Activated T-cell treated with anti-CD3 and anti-CD28 coated beads, Interleukin-2, amount 50 U/mL, for 24 hours (primary cell): ENCODE data around the gene CLDN5.

Experiments used
- DNase-seq: peaks from one replicate; pipeline ENCODE4 v3.0.0-alpha.2; 2020
- H3K27ac Mint-ChIP-seq: 2 replicates; pipeline ENCODE4 v1.8.0; 2020; ENCODE audit warnings: mild to moderate bottlenecking, mixed read lengths
- H3K27me3 Mint-ChIP-seq: 2 replicates; pipeline ENCODE4 v1.8.0; 2020; ENCODE audit warnings: mixed read lengths
- H3K36me3 Mint-ChIP-seq: 2 replicates; pipeline ENCODE4 v1.8.0; 2020; ENCODE audit warnings: low read depth, mixed read lengths
- H3K4me1 Mint-ChIP-seq: 2 replicates; pipeline ENCODE4 v1.8.0; 2020; ENCODE audit warnings: low read depth, mixed read lengths
- H3K4me3 Mint-ChIP-seq: 2 replicates; pipeline ENCODE4 v1.8.0; 2020; ENCODE audit warnings: mild to moderate bottlenecking, moderate library complexity, mixed read lengths
- H3K9me3 Mint-ChIP-seq: 2 replicates; pipeline ENCODE4 v1.8.0; 2020; ENCODE audit warnings: mixed read lengths

The CLDN5 gene

DNA sequence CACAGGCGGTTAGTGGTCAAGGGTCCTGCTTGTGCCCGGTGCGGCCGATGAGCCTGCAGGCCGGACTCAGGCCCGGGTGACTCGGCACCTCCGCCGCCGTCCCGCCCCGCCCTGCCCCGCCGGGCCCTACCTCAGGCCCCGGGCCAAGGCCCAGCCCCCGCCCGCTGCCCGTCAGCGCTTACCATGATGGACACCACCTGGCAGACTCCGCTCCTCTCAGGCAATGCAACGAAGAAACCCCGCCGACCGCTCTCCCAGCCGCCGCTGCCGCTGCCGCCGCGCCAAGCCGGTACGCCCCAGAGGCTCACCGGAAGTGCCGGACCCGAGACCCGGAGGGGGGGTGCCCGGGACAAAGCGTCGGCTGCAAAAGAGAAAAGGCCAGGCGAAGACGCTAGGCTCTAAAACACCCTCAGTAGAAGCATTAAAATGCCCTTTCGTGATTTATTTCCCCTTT lies 45.3 kb downstream of the CLDN5 start, which contains the start of gene UFD1:
TSS of gene UFD1 (minus strand) at position 293 of the 454 bp plus-strand sequence. CDS start at position 185, 108 bp downstream.
- DNase-seq, result peak; percentile 87
- H3K27me3 Mint-ChIP-seq, result no peaks in the 10 kb centered on the region
- H3K4me3 Mint-ChIP-seq, result peak within 1 kb of the TSS; percentile 100
- peaks cover 46% of the 10 kb centered on the region for H3K4me1 Mint-ChIP-seq
- H3K9me3 Mint-ChIP-seq, result no peaks in the 10 kb centered on the region
- H3K27ac Mint-ChIP-seq, result peak within 1 kb of the TSS; percentile 100
- H3K36me3 Mint-ChIP-seq, result peaks cover 74% of the 10 kb centered on the region

DNA sequence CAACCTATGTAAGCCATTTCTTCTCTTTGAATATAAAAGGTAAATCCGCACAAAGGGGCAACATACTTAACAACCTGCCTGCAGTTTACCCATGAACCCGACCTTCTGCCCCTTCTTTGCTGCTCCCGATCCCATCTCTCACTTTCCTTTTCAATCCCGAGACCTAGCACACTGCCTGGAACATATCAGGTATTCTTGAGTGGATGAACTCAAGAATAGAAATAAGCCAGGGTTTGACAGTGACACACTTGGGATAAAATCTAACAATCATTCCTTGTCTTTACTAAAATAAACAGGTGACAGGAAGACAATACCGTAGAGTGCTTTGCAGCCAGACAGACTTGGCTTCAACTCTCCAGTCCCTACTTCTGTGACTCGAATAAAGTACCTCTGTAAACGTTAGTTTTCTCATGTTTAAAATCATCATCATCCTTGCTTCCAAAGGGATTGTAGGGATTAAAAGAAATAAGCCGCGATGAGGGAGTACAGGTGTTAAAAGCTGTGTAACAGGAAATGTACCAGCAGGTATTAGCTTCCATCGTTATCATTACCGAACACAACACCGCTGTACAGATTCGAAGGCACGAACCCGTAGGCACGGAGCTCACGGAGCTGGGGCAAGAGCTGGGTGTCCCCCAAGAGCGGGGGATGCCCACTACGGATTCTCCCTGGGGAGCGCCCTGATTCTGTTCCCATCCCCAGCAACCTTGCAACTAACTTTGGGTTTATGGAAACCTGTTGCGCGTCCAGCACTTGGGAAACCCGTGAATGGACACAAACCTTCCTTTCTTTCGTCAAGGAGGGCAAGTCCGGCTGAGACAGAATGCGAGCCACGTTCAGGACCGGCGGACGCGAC lies 45.9 kb downstream of the CLDN5 start:
- no peaks in the 10 kb centered on the region for H3K9me3 Mint-ChIP-seq
- no peaks in the 10 kb centered on the region for H3K27me3 Mint-ChIP-seq
- peaks cover 74% of the 10 kb centered on the region for H3K36me3 Mint-ChIP-seq
- H3K4me3 Mint-ChIP-seq, result peak overlapping the region; percentile 100
- peak overlapping the region; percentile 87 for H3K27ac Mint-ChIP-seq
- H3K4me1 Mint-ChIP-seq, result peaks cover 41% of the 10 kb centered on the region
- no peak for DNase-seq

DNA sequence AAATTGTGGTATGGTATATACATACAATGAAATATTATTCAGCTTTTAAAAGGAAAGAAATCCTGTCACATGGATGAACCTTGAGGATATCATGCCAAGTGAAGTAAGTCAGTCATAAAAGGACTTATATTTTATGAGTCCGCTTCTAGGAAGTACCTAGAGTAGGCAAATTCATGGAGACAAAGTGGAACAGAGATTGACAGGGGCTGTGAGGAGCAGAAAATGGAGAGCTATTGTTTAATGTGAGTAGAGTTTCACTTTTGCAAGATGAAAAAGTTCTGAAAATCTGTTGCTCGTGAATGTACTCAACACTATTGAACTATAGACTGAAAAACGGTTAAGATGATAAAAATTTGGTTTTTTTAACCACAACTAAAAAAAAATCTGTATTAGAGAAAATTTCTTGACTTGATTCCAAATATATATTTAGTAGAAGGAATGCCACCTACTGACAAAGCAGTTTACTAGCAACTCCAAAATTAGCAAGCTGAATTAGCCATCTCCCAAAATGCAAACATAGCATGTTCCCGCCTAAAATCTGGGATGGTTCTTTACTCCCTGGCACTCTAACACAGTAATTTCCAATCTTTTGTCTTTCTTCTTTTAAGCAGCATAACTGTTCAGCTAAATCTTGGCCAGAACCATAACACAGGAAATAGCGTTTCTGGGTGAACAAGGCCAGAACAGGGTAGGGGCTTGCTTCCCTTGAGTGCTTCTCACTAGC lies 46.7 kb downstream of the CLDN5 start:
- peaks cover 74% of the 10 kb centered on the region for H3K36me3 Mint-ChIP-seq

DNA sequence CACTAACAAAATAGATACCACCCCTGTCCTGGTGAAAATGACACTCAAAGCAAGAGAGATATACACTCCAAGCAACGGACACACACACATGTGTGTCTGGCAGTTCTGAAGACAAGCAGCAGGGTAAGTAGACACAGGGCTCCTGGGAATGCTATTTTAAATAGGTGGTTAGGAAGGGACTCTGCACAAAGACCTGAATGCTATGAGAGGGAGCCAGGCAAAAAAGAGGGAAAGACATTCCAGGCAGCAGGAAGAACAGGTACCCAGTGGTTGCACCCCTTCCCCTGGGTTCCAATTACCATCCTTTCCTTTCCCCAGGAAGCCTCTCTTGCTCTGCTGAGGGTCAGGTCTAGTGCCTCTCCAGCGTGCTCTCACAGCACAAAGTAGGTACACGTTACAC lies 48.2 kb downstream of the CLDN5 start:
- Mint-ChIP-seq H3K27me3 (no peaks in the 10 kb centered on the region), H3K4me1 (peaks cover 35% of the 10 kb centered on the region), H3K9me3 (no peaks in the 10 kb centered on the region), H3K27ac (peak overlapping the region; percentile 68), H3K36me3 (peaks cover 78% of the 10 kb centered on the region), H3K4me3 (no peak overlapping the region)
- DNase-seq, result no peak

More for the DNA sequence above, 46.7 kb downstream of the CLDN5 start:
- Mint-ChIP-seq H3K27ac (peak overlapping the region; percentile 87), H3K9me3 (no peaks in the 10 kb centered on the region), H3K4me1 (peaks cover 35% of the 10 kb centered on the region), H3K4me3 (peak overlapping the region; percentile 100), H3K27me3 (no peaks in the 10 kb centered on the region)
- no peak for DNase-seq

GRCh38 chr22:19473578-19473977 lies 50.6 kb downstream of the CLDN5 start:
- H3K36me3 Mint-ChIP-seq, result peaks cover 86% of the 10 kb centered on the region

More at GRCh38 chr22:19473578-19473977, 50.6 kb downstream of the CLDN5 start:
- Mint-ChIP-seq H3K27me3 (no peaks in the 10 kb centered on the region), H3K4me3 (no peak overlapping the region), H3K9me3 (no peaks in the 10 kb centered on the region), H3K27ac (no peak overlapping the region), H3K4me1 (peaks cover 25% of the 10 kb centered on the region)
- no peak for DNase-seq
